Keratinocyte (primary cell): ENCODE measurements around the gene KIF13A.

Experiments
- EZH2 ChIP-seq: IDR thresholded peaks from one replicate; pipeline ENCODE4 v1.6.1; 2012; ENCODE audit warnings: inconsistent platforms, mild to moderate bottlenecking, low read length, moderate library complexity
- TF ChIP-seq, protein P1 (sequence below), 3 experiments: IDR thresholded peaks in 1 of 3; conservative IDR thresholded peaks in 1 of 3; optimal IDR thresholded peaks in 1 of 3; 2 replicates in 2 of 3; 3 replicates in 1 of 3; pipeline versions ENCODE3 to v1.5.1; 2011; ENCODE audit warnings: low read length in 3 of 3, mild to moderate bottlenecking in 3 of 3, moderate library complexity in 2 of 3, control low read depth in 1 of 3, inconsistent platforms in 1 of 3; ENCODE audit not compliant: insufficient read depth in 2 of 3; ENCODE audit errors: extremely low read depth in 1 of 3

GRCh38 chr6:17859846-17860245 lies 127.6 kb downstream of the KIF13A start:
- TF ChIP-seq, protein P1, sequence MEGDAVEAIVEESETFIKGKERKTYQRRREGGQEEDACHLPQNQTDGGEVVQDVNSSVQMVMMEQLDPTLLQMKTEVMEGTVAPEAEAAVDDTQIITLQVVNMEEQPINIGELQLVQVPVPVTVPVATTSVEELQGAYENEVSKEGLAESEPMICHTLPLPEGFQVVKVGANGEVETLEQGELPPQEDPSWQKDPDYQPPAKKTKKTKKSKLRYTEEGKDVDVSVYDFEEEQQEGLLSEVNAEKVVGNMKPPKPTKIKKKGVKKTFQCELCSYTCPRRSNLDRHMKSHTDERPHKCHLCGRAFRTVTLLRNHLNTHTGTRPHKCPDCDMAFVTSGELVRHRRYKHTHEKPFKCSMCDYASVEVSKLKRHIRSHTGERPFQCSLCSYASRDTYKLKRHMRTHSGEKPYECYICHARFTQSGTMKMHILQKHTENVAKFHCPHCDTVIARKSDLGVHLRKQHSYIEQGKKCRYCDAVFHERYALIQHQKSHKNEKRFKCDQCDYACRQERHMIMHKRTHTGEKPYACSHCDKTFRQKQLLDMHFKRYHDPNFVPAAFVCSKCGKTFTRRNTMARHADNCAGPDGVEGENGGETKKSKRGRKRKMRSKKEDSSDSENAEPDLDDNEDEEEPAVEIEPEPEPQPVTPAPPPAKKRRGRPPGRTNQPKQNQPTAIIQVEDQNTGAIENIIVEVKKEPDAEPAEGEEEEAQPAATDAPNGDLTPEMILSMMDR (optimal IDR thresholded peaks at IDR 0.05 in 1 of 3, IDR thresholded peaks at IDR 0.05 in 1 of 3, conservative IDR thresholded peaks at IDR 0.05 in 1 of 3; ENCODE audit: extremely low read depth in 1 of 3, insufficient read depth in 2 of 3, low read length in 3 of 3), result no peak
- TF ChIP-seq EZH2, result no peak
